Fibroblast of villous mesenchyme (primary cell): ENCODE measurements around the gene ADARB2. TPM values are rescaled to one million over a fixed set of nuclear protein-coding genes. Genes with fewer than 3 reads are reported as not detected.

Experiments
- DNase-seq: peaks from one replicate; pipeline ENCODE4 v3.0.0-alpha.2; 2010; ENCODE audit warnings: low read depth
- H3K4me3 ChIP-seq: 2 replicates; pipeline ENCODE4 v1.5.1; 2011; ENCODE audit warnings: low read depth, mild to moderate bottlenecking, low read length
- CTCF ChIP-seq: IDR thresholded peaks from 2 replicates; pipeline ENCODE4 v1.5.1; 2012; ENCODE audit warnings: low read depth, mild to moderate bottlenecking, low read length; ENCODE audit not compliant: insufficient read depth
- total RNA-seq: library from RNA; depleted of rRNA; stranded (reverse); fragments of >200 nt; gene quantifications from 2 replicates; pipeline ENCODE4 v1.2.3, GENCODE V29; 2012

Gene ADARB2
- total RNA-seq, 1 donor: not detected

GRCh38 chr10:1672001-1672781 lies 65.1 kb downstream of the ADARB2 start:
- H3K4me3 ChIP-seq: no peak overlapping the region
- no peak for TF ChIP-seq CTCF
- no peak for DNase-seq

- no peak overlapping the region for H3K4me3 ChIP-seq
- DNase-seq: no peak
- no peak for TF ChIP-seq CTCF
Measured at GRCh38 chr10:1671366-1672000, 65.8 kb downstream of the ADARB2 start.

- DNase-seq: no peak
- no peak for TF ChIP-seq CTCF
Measured at GRCh38 chr10:1670541-1671365, 66.6 kb downstream of the ADARB2 start.

GRCh38 chr10:1669433-1669832 lies 67.9 kb downstream of the ADARB2 start:
- no peak for DNase-seq
- no peak for TF ChIP-seq CTCF
- H3K4me3 ChIP-seq: no peak overlapping the region

More at GRCh38 chr10:1670541-1671365, 66.6 kb downstream of the ADARB2 start:
- H3K4me3 ChIP-seq: no peak overlapping the region

- DNase-seq: no peak
- H3K4me3 ChIP-seq: no peak overlapping the region
- no peak for TF ChIP-seq CTCF
Measured at GRCh38 chr10:1668399-1668798, 68.9 kb downstream of the ADARB2 start.

- no peak overlapping the region for H3K4me3 ChIP-seq
- TF ChIP-seq CTCF: no peak
- DNase-seq: no peak
Measured at GRCh38 chr10:1667392-1667791, 69.9 kb downstream of the ADARB2 start.
